Right lobe of liver (tissue), 6 donors: Measurements from ENCODE around the gene TAF13. TPM values are rescaled to one million over a fixed set of nuclear protein-coding genes. Genes with fewer than 3 reads are reported as not detected.

ENCODE experiments used
- ATAC-seq, 4 donors: fragments of 200-7000 bp; cut with Tn5 transposase; one replicate each; pipeline ENCODE4 v1.9.1; 2020; ENCODE audit warnings: mild to moderate bottlenecking in 4 of 4, moderate library complexity in 4 of 4
- DNase-seq, 3 donors: peaks; one replicate each; pipeline ENCODE4 v3.0.0-alpha.2; 2020
- H3K27ac ChIP-seq, 3 donors: fragments of 200-600 bp; one replicate each; pipeline ENCODE4 v1.8.0; 2022
- H3K27me3 ChIP-seq, 2 donors: fragments of 200-600 bp; one replicate each; pipeline ENCODE4 v1.8.0; 2022
- H3K36me3 ChIP-seq, 4 donors: fragments of 200-600 bp; sonication (generic) in 1 of 4; one replicate each; pipeline versions ENCODE4 v1.5.1 to v1.8.0; 2017 to 2022; ENCODE audit warnings: control low read depth in 1 of 4
- H3K4me1 ChIP-seq, 4 donors: fragments of 200-600 bp; sonication (generic) in 1 of 4; one replicate each; pipeline versions ENCODE4 v1.5.1 to v1.8.0; 2017 to 2022; ENCODE audit warnings: control low read depth in 1 of 4
- H3K4me3 ChIP-seq, 3 donors: fragments of 200-600 bp; one replicate each; pipeline ENCODE4 v1.8.0; 2022
- H3K9me3 ChIP-seq, 4 donors: fragments of 200-600 bp; sonication (generic) in 1 of 4; one replicate each; pipeline versions ENCODE4 v1.5.1 to v1.8.0; 2017 to 2022; ENCODE audit warnings: control low read depth in 1 of 4
- CTCF ChIP-seq, 4 donors: fragments of 200-600 bp in 3 of 4; fragments of 450-650 bp in 1 of 4; IDR thresholded peaks; one replicate each; pipeline versions ENCODE4 v1.5.1 to v1.8.0; 2016 to 2022; ENCODE audit warnings: antibody characterized with exemption in 4 of 4, mild to moderate bottlenecking in 2 of 4
- POLR2A ChIP-seq: fragments of 450-650 bp; IDR thresholded peaks from one replicate; pipeline ENCODE4 v1.6.1; 2017; ENCODE audit warnings: antibody characterized with exemption, mild to moderate bottlenecking
- WGBS: methylation state at CpG from one replicate; pipeline ENCODE4 v1.1.6; 2018; ENCODE audit warnings: low coverage, low lambda C conversion rate; ENCODE audit not compliant: insufficient coverage; ENCODE audit errors: missing lambda C conversion rate; 5-methylcytosine and 5-hydroxymethylcytosine counted together
- intact Hi-C, 2 donors: fragments of 100-400 bp; cut with DNase I; formaldehyde crosslinking; loops; one replicate each; pipeline versions ENCODE4 v1.11.2 to v1.14.1; 2022
- total RNA-seq, 6 experiments: library from RNA; depleted of rRNA in 2 of 6; stranded (reverse); fragments of >200 nt in 2 of 6; fragmentation: NEBNext Ultra II Directional in 3 of 6; extraction: Animal tissue kit (Norgen Biotek cat#: 25700) in 3 of 6; gene quantifications; one replicate each; pipeline versions ENCODE4 v1.1.0 to v1.2.4, GENCODE V29; 2016 to 2023
- donor health status: DM: no; HTN: yes; CAD: no.
- donor health status: DM: no; HTN: no; CAD: no.
- donor health status: DM: no; HTN: no; CAD: no.
- donor health status: DM: no; HTN: yes; CAD: no.
- donor health status: DM: no; HTN: yes; CAD: no.

TAF13 gene
- total RNA-seq, 6 experiments from 2014 or later, result 19.2 to 41.1 (median 26.4) TPM

GRCh38 chr1:109090196-109091077 is 14.6 kb upstream of the TAF13 start, which contains the start of gene TMEM167B:
Gene TMEM167B, plus strand, starts transcription at chr1:109090764. Its CDS starts 109 bp downstream, at chr1:109090873.
- ATAC-seq (peak; percentile 93 to 95 (median 94)), DNase-seq (peak; percentile 92 to 95 (median 94))
- peaks cover 0 to 20% (median 3%) of the 10 kb centered on the region in 4 donors for H3K36me3 ChIP-seq
- H3K27ac ChIP-seq, result peak within 1 kb of the TSS; percentile 95 to 97 (median 97)
- peaks cover 0 to 16% (median 4%) of the 10 kb centered on the region in 4 donors for H3K4me1 ChIP-seq
- under 1% methylated on average over 32 of the region's 67 CpGs for WGBS
- no peaks in the 10 kb centered on the region for H3K27me3 ChIP-seq
- H3K4me3 ChIP-seq, result peak within 1 kb of the TSS; percentile 58 to 88 (median 84)
- no peaks in the 10 kb centered on the region for H3K9me3 ChIP-seq
- intact Hi-C loops, result no loop called here
- TF ChIP-seq POLR2A, result peak; percentile 56
- TF ChIP-seq CTCF (IDR thresholded peaks at IDR 0.05), result no peak

- peak; percentile 62 to 78 (median 77) for ATAC-seq
- Histone ChIP-seq H3K27ac (peak overlapping the region in 1 of 3 donors; percentile 97), H3K27me3 (no peaks in the 10 kb centered on the region), H3K36me3 (peaks cover 0 to 13% (median 2%) of the 10 kb centered on the region in 4 donors), H3K9me3 (no peaks in the 10 kb centered on the region), H3K4me1 (peaks cover 0 to 16% (median 4%) of the 10 kb centered on the region in 4 donors), H3K4me3 (peak overlapping the region in 1 of 3 donors; percentile 84)
- WGBS, result 65% methylated on average over 17 of the region's 31 CpGs
- TF ChIP-seq POLR2A (no peak), CTCF (IDR thresholded peaks at IDR 0.05) (peak; percentile 48 to 80 (median 72))
- DNase-seq, result peak; percentile 70 to 89 (median 88)
- intact Hi-C loops, result no loop called here
Measured at GRCh38 chr1:109089242-109090015, 13.6 kb upstream of the TAF13 start.

- H3K9me3 ChIP-seq, result no peaks in the 10 kb centered on the region
- no peaks in the 10 kb centered on the region for H3K27me3 ChIP-seq
- ATAC-seq, result no peak
- H3K36me3 ChIP-seq, result no peaks in the 10 kb centered on the region
- H3K4me3 ChIP-seq, result no peak overlapping the region
- TF ChIP-seq POLR2A, result no peak
- WGBS, result 86% methylated on average over 8 of the region's 13 CpGs
- no peaks in the 10 kb centered on the region for H3K4me1 ChIP-seq
- no peak for DNase-seq
- no peak overlapping the region for H3K27ac ChIP-seq
- intact Hi-C loops, result no loop called here
Measured at GRCh38 chr1:109084563-109085517, 9.0 kb upstream of the TAF13 start.

- no peak for TF ChIP-seq POLR2A
- H3K4me3 ChIP-seq, result no peak overlapping the region
- DNase-seq (no peak), ATAC-seq (no peak)
- H3K4me1 ChIP-seq, result no peaks in the 10 kb centered on the region
- H3K27me3 ChIP-seq, result no peaks in the 10 kb centered on the region
- intact Hi-C loops, result no loop called here
- H3K27ac ChIP-seq, result no peak overlapping the region
- WGBS, result 46% methylated on average over 1 of the region's 1 CpG
- no peaks in the 10 kb centered on the region for H3K9me3 ChIP-seq
- H3K36me3 ChIP-seq, result no peaks in the 10 kb centered on the region
Measured at GRCh38 chr1:109083923-109084322, 8.1 kb upstream of the TAF13 start.

- intact Hi-C loops, result no loop called here
- WGBS, result 84% methylated on average over 3 of the region's 3 CpGs
- H3K27me3 ChIP-seq, result no peaks in the 10 kb centered on the region
- H3K27ac ChIP-seq, result no peak overlapping the region
- TF ChIP-seq CTCF (IDR thresholded peaks at IDR 0.05) (no peak), POLR2A (no peak)
- ATAC-seq (no peak), DNase-seq (no peak)
- no peaks in the 10 kb centered on the region for H3K9me3 ChIP-seq
- no peaks in the 10 kb centered on the region for H3K4me1 ChIP-seq
- no peak overlapping the region for H3K4me3 ChIP-seq
- no peaks in the 10 kb centered on the region for H3K36me3 ChIP-seq
Measured at GRCh38 chr1:109083501-109083900, 7.7 kb upstream of the TAF13 start.
